DOHH2 (cell line): Measurements from ENCODE around the gene FAM118B.

ENCODE experiments used
- H3F3A ChIP-seq: fragments of 200-600 bp; sonication (generic), shearing (Covaris generic); 2 replicates; pipeline ENCODE4 v1.6.0; 2016; ENCODE audit warnings: antibody characterized with exemption, mild to moderate bottlenecking; ENCODE audit not compliant: control insufficient read depth, insufficient read depth
- H3K27ac ChIP-seq: fragments of 200-600 bp; sonication (generic); 2 replicates; pipeline ENCODE4 v1.5.1; 2014; ENCODE audit warnings: low read depth, mild to moderate bottlenecking, low read length, moderate library complexity
- H3K27me3 ChIP-seq: fragments of 200-600 bp; sonication (generic); 2 replicates; pipeline ENCODE4 v1.6.1; 2014; ENCODE audit warnings: mild to moderate bottlenecking, low read length, mixed read lengths; ENCODE audit not compliant: control insufficient read depth
- H3K36me3 ChIP-seq: fragments of 200-600 bp; sonication (generic); 2 replicates; pipeline ENCODE4 v1.6.1; 2014; ENCODE audit warnings: mild to moderate bottlenecking, low read length, moderate library complexity, mixed read lengths; ENCODE audit not compliant: control insufficient read depth
- H3K4me1 ChIP-seq: fragments of 200-600 bp; sonication (generic); 2 replicates; pipeline ENCODE4 v1.6.1; 2014; ENCODE audit warnings: mild to moderate bottlenecking, low read length, mixed read lengths; ENCODE audit not compliant: control insufficient read depth
- H3K4me2 ChIP-seq: fragments of 200-600 bp; sonication (generic); 2 replicates; pipeline ENCODE4 v1.6.0; 2014; ENCODE audit warnings: mild to moderate bottlenecking, low read length, moderate library complexity
- H3K4me3 ChIP-seq: fragments of 200-600 bp; sonication (generic); 2 replicates; pipeline ENCODE4 v1.5.1; 2014; ENCODE audit warnings: mild to moderate bottlenecking, low read length, mixed read lengths
- H3K79me2 ChIP-seq: fragments of 200-600 bp; sonication (generic); 2 replicates; pipeline ENCODE4 v1.6.1; 2014; ENCODE audit warnings: mild to moderate bottlenecking, low read length, mixed read lengths; ENCODE audit not compliant: control insufficient read depth
- H3K9me2 ChIP-seq: fragments of 200-600 bp; sonication (generic); replicated peaks from 2 replicates; pipeline ENCODE4 v1.6.1; 2014; ENCODE audit warnings: mild to moderate bottlenecking, low read length, mixed read lengths; ENCODE audit not compliant: control insufficient read depth
- H3K9me3 ChIP-seq: fragments of 200-600 bp; sonication (generic); 2 replicates; pipeline ENCODE4 v1.6.1; 2014; ENCODE audit warnings: antibody characterized with exemption, low read length, mixed read lengths; ENCODE audit not compliant: control insufficient read depth, insufficient read depth
- H4K20me1 ChIP-seq: fragments of 200-600 bp; sonication (generic); 2 replicates; pipeline ENCODE4 v1.6.0; 2014; ENCODE audit warnings: low read depth, mild to moderate bottlenecking, antibody characterized with exemption, low read length, moderate library complexity; ENCODE audit not compliant: control insufficient read depth, insufficient read depth
- CTCF ChIP-seq: fragments of 200-600 bp; sonication (generic); IDR thresholded peaks from one replicate; pipeline ENCODE4 v1.5.1; 2014; ENCODE audit warnings: antibody characterized with exemption, mild to moderate bottlenecking, low read depth, low read length; ENCODE audit not compliant: poor library complexity, severe bottlenecking
- EZH2phosphoT487 ChIP-seq: fragments of 200-600 bp; sonication (generic); IDR thresholded peaks from 2 replicates; pipeline ENCODE4 v1.6.1; 2017; ENCODE audit warnings: borderline replicate concordance, mild to moderate bottlenecking, antibody characterized with exemption, low read length, moderate library complexity, mixed read lengths

FAM118B gene

DNA sequence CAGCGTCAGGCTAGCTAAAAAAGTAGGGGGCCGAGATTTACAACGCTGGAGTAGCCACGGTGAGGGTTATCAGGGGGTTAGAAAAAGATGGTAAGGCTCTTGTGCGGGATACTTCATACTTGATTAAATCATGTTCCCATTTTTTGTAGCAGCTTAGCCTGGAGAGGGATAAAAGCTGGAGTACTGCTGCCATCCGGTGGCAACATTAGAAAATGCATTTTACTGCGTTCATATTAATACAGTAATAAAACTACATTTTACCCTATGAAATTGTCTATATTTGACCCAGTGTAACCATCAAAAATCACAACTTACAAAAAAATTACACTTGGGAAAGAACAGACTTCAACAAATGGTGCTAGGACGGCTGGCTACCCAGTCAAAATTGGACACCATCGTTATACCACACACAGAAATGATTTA is 17.4 kb upstream of the FAM118B start:
- peaks cover 75% of the 10 kb centered on the region for H3K36me3 ChIP-seq
- 0 out of 2 replicates have a peak, but pooled peaks cover 3% of the 10 kb centered on the region for H3F3A ChIP-seq
- H3K79me2 ChIP-seq = no peaks in the 10 kb centered on the region
- TF ChIP-seq EZH2phosphoT487 (no peak), CTCF (peak; percentile 77)
- no peaks in the 10 kb centered on the region for H3K9me3 ChIP-seq
- no peak overlapping the region for H3K4me2 ChIP-seq
- no peak overlapping the region for H3K4me3 ChIP-seq
- H3K4me1 ChIP-seq = peaks cover 17% of the 10 kb centered on the region
- H4K20me1 ChIP-seq = peaks cover 17% of the 10 kb centered on the region; the same call in 1 of the 2 replicates
- no peaks in the 10 kb centered on the region for H3K27me3 ChIP-seq
- no peak overlapping the region for H3K27ac ChIP-seq
- H3K9me2 ChIP-seq = no peaks in the 10 kb centered on the region

GRCh38 chr11:126195119-126195518 is 16.5 kb upstream of the FAM118B start:
- no peak for TF ChIP-seq EZH2phosphoT487
- TF ChIP-seq CTCF = no peak
- H3K36me3 ChIP-seq = peaks cover 81% of the 10 kb centered on the region
- H3K79me2 ChIP-seq = no peaks in the 10 kb centered on the region
- no peak overlapping the region for H3K4me3 ChIP-seq
- peaks cover 9% of the 10 kb centered on the region; the same call in 1 of the 2 replicates for H4K20me1 ChIP-seq
- no peaks in the 10 kb centered on the region for H3K9me3 ChIP-seq
- no peaks in the 10 kb centered on the region for H3K27me3 ChIP-seq
- no peaks in the 10 kb centered on the region for H3F3A ChIP-seq
- peaks cover 7% of the 10 kb centered on the region for H3K4me1 ChIP-seq
- no peak overlapping the region for H3K4me2 ChIP-seq
- no peaks in the 10 kb centered on the region for H3K9me2 ChIP-seq
- H3K27ac ChIP-seq = no peak overlapping the region

DNA sequence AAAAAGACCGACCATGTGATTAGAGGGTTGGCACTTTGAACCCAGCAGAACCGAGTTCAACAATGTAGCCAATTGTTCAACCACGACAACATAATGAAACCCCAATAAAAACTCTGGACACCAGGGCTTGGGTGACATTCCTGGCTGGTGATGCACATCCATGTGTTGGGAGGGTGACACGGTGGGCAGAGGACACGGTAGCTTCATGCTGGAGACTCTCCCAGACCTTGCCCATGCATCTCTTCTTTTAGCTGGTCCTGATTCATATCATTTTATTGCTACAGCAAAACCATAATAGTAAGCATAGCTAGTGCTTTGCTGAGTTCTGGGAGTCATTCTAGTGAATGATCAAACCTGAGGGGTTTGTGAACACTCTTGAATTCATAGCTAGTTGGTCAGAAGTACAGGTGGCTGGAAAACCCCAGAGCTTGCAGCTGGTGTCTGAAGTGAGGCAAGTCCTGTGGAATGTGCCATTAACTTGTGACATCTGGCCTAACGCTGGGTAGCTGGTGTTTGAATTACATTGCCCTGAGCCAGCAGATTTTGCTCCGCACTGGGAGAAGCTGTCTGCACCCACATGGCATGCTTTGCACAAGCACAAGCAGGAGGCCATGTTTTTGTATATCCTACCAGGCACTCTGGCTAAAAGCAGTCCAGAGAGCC is 14.2 kb upstream of the FAM118B start:
- Histone ChIP-seq H3K79me2 (no peaks in the 10 kb centered on the region), H3F3A (no peaks in the 10 kb centered on the region), H3K27me3 (no peaks in the 10 kb centered on the region), H4K20me1 (peaks cover 5% of the 10 kb centered on the region; the same call in 1 of the 2 replicates), H3K9me3 (no peaks in the 10 kb centered on the region), H3K27ac (no peak overlapping the region), H3K4me2 (no peak overlapping the region), H3K4me1 (no peaks in the 10 kb centered on the region), H3K4me3 (no peak overlapping the region), H3K36me3 (peaks cover 80% of the 10 kb centered on the region), H3K9me2 (no peaks in the 10 kb centered on the region)
- no peak for TF ChIP-seq EZH2phosphoT487
- TF ChIP-seq CTCF = no peak
